HG03196 (cell line): ENCODE measurements around the gene CXCR1.
"Not testable (repeated sequence)": the region's sequence is repeated elsewhere in the genome, so short reads cannot be mapped to it uniquely, and the experiment has no call there.

ENCODE experiments used
- ATAC-seq: cut with Tn5 transposase; IDR thresholded peaks from one replicate; pipeline ENCODE4 v1.9.1; 2021; ENCODE audit not compliant: unreplicated experiment

The CXCR1 gene

DNA sequence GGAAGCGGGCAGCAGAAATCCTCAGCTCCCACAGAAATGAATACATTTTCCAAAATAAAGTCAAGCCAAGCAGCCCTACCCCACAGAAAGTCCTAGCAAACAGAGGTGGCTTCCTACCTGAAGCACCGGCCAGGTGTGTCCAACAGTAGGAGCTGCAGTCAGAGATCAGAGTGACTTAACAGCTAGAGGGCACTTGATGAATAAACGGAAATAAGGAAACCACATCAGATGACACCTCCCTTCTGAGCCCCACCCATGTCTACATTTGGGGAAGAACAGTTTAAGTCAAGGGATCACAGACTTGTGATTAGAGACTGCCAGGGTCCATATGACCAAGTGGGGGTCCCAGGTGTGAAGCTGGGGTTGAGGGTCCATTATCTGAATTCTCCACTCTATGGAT, at the start of gene CXCR1:
TSS of gene CXCR1 (minus strand) at position 172 of the 400 bp plus-strand sequence. CDS start 1,751 bp downstream, outside the sequence.
- ATAC-seq = no peak

GRCh38 chr2:218216336-218216673, 49.5 kb upstream of the CXCR1 start:
- ATAC-seq = no peak

GRCh38 chr2:218214116-218214515, 47.4 kb upstream of the CXCR1 start:
- ATAC-seq = no peak

DNA sequence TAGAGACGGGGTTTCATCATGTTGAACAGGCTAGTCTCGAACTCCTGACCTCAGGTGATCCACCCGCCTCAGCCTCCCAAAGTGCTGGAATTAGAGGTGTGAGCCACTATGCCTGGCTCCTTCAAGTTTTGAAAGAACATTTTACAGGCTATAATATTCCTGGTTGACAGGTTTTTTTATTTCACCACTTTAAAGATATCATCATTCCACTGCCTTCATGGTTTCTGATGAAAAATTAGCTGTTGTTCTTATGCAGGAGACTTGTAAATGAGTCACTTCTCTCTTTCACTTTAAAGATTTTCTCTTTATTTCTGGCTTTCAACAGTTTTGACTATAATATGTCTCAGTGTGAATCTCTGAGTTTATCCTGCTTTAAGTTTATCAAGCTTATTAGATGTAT, 42.3 kb upstream of the CXCR1 start:
- no peak for ATAC-seq

DNA sequence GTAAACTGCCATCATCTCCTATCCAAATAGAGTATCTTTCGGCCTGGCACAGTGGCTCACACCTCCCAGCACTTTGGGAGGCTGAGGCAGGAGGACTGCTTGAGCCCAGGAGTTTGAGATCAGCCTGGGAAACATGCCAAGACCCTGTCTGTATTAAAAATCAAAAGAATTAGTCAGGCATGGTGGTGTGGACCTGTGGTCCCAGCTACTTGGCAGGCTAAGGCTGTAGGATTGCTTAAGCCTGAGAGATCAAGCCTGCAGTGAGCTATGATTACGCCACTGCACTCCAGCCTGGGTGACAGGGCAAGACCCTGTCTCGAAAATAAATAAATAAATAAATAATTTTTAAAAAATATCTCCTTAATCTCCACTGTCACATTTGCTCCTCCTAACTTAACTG, 35.5 kb upstream of the CXCR1 start:
- no peak for ATAC-seq

- no peak for ATAC-seq
Measured at GRCh38 chr2:218196974-218197373, 30.2 kb upstream of the CXCR1 start.

GRCh38 chr2:218194880-218195279, 28.1 kb upstream of the CXCR1 start:
- no peak for ATAC-seq

DNA sequence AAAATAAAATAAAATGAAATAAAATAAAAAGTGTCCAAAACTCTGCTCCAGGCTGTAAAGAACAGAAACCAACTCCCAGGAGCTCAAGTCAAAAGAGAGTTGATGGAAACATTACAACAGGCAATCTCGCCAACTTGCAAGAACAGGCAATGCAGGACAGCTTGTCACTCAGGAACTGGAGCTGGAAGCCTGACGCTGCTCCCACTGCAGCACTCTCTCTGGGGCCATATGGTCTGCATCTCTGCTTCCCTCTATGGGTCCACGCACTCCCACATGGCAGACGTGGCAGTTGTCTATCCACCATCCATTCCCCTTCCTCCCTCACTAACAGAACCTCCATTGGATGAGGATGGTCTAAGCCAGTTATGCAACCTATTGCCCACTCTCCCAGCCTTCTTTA, 26.9 kb upstream of the CXCR1 start:
- ATAC-seq = no peak

DNA sequence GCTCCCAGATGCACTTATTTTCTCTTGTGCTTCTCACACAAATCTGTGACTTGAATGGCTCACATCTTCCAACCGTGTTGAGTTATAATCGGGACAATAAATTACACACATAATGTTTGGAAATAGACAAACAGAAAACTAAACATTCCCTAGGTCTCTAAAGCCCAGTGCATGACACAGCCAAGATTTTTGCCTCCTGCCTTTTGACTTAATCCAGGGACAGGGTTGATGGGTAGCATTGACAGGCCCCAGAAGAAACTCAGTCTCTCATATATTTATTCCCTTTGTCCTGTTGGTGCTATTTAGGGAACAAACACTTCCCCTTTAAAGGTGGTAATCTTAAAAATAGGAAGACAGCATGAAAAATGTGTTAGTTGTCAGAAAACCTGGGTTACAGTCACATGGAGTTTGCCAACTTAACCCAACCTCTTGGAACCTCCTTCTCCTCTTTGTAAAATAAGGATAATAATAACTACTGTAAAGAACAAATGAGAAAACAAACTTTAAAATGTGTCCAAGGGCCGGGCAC, 26.2 kb upstream of the CXCR1 start:
- ATAC-seq = no peak

GRCh38 chr2:218188528-218188927, 21.8 kb upstream of the CXCR1 start:
- no peak for ATAC-seq

DNA sequence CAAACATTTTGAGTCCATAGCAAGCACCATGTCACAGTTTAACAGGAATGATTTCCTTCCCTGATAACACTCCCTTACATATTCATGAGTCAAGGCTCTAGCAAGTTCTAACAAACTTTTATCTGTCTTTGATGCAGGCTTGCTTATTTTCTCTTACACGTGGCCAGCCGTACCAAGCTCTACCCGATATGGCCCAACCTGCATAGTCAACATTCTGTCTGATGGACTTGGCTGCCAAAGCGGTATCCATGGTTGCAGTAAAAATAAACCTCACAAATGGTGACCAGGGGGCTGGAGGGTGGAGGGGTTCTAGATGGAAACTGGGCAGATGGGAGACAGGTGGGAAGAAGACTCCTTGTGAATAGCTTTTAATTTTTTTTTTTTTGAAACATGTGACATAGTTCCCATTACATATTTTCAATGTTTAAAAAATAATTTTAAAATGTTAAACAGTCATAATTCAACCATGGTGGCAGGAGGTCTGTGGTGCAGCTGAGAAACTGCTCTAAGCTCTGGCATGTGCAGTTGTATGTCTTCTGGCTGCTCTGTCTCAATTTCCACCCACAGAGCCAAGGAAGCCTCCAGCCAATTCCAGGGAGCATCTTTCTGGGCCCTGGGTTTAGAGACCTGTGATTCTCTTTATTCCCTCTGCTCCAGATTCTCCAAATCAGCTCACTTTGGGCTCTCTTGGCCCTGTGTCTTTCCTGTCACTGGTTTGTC, 20.7 kb upstream of the CXCR1 start:
- no peak for ATAC-seq

GRCh38 chr2:218186876-218187275, 20.1 kb upstream of the CXCR1 start:
- no peak for ATAC-seq

GRCh38 chr2:218186355-218186766, 19.6 kb upstream of the CXCR1 start:
- ATAC-seq = peak; percentile 65

GRCh38 chr2:218184331-218184730, 17.6 kb upstream of the CXCR1 start:
- no peak for ATAC-seq

GRCh38 chr2:218180467-218181114, 13.8 kb upstream of the CXCR1 start:
- ATAC-seq = no peak

- ATAC-seq = no peak
Measured at GRCh38 chr2:218179782-218180181, 13.0 kb upstream of the CXCR1 start.

- no peak for ATAC-seq
Measured at GRCh38 chr2:218172845-218173244, 6.1 kb upstream of the CXCR1 start.

DNA sequence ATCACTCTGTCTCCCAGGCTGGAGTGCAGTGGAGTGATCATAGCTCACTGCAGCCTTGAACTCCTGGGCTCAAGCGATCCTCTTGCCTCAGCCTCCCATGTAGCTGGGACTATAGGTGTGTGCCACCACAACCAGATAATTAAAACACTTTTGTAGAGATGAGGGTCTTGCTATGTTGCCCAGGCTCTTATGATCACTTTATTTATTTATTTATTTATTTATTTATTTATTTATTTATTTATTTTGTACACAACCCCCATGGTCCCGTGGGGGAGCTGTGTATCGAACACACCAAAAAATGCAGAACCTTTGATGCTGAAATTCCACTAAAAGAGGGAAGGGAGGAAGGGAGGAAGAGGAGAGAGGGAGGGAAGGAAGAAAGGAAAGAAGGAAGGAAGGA, 5.0 kb upstream of the CXCR1 start:
- not testable (repeated sequence) for ATAC-seq

GRCh38 chr2:218169757-218170546, 3.2 kb upstream of the CXCR1 start:
- no peak for ATAC-seq

GRCh38 chr2:218168635-218169462, 2.1 kb upstream of the CXCR1 start:
- no peak for ATAC-seq

- no peak for ATAC-seq
Measured at GRCh38 chr2:218168016-218168415, 1.3 kb upstream of the CXCR1 start.
